ENCODE data around the gene ADGRB3. TPM values are rescaled to one million over a fixed set of nuclear protein-coding genes. Genes with fewer than 3 reads are reported as not detected.

Gene ADGRB3
- total and polyA plus RNA-seq, 2 donors (not counting 1 experiment from before 2014, with no cell fraction given) = not detected

GRCh38 chr6:68724060-68724459, 89.0 kb downstream of the ADGRB3 start:
- CTCF ChIA-PET = no interaction called here
- DNase-seq = no peak
- H2AFZ ChIP-seq (ENCODE audit: insufficient read depth, low read depth, low read length, poor library complexity, severe bottlenecking) = no peak overlapping the region
- Mint-ChIP-seq H3K27me3 (no peaks in the 10 kb centered on the region), H3K4me3 (no peak overlapping the region), H3K27ac (no peak overlapping the region), H3K4me1 (no peaks in the 10 kb centered on the region), H3K9me3 (ENCODE audit: insufficient read depth) (no peaks in the 10 kb centered on the region)
- H3K36me3 ChIP-seq (replicated peaks in 1 of 2; ENCODE audit: control extremely low read depth in 1 of 2, control insufficient read depth in 1 of 2, extremely low read depth in 1 of 2, insufficient read depth in 2 of 2, low read length in 1 of 2) = no peaks in the 10 kb centered on the region
- no peaks in the 10 kb centered on the region for H3K27me3 ChIP-seq (replicated peaks in 1 of 4; ENCODE audit: control extremely low read depth in 1 of 4, control insufficient read depth in 3 of 4, insufficient read depth in 4 of 4, low read length in 3 of 4)
- WGBS (ENCODE audit: insufficient coverage) = no CpG with 5 or more reads among the region's 2 CpGs
- no peak overlapping the region for H3K4me3 ChIP-seq (ENCODE audit: control extremely low read depth in 1 of 5, extremely low read depth in 1 of 5, insufficient read depth in 1 of 5, low read depth in 2 of 5, low read length in 4 of 5)
- no peaks in the 10 kb centered on the region for H3K4me1 ChIP-seq (ENCODE audit: control insufficient read depth in 2 of 2, insufficient read depth in 2 of 2, low read length in 2 of 2)
- H3K9me3 ChIP-seq (ENCODE audit: control extremely low read depth in 1 of 3, control insufficient read depth in 2 of 3, insufficient read depth in 1 of 3, low read length in 2 of 3) = no peaks in the 10 kb centered on the region
- POLR2A ChIA-PET = no interaction called here
- no peaks in the 10 kb centered on the region for H4K20me1 ChIP-seq (ENCODE audit: control insufficient read depth, insufficient read depth, low read length, poor library complexity, severe bottlenecking)
- no peak overlapping the region for H3K27ac ChIP-seq (ENCODE audit: low read length in 2 of 2)
- H3K9ac ChIP-seq (ENCODE audit: low read length) = no peak overlapping the region
- no peaks in the 10 kb centered on the region for H3K79me2 ChIP-seq (ENCODE audit: control insufficient read depth, insufficient read depth, low read length)
- no peak for TF ChIP-seq EZH2 (IDR thresholded peaks at IDR 0.05; ENCODE audit: borderline replicate concordance, insufficient read depth, low read depth, low read length, poor library complexity, severe bottlenecking)
- TF ChIP-seq, protein P1, sequence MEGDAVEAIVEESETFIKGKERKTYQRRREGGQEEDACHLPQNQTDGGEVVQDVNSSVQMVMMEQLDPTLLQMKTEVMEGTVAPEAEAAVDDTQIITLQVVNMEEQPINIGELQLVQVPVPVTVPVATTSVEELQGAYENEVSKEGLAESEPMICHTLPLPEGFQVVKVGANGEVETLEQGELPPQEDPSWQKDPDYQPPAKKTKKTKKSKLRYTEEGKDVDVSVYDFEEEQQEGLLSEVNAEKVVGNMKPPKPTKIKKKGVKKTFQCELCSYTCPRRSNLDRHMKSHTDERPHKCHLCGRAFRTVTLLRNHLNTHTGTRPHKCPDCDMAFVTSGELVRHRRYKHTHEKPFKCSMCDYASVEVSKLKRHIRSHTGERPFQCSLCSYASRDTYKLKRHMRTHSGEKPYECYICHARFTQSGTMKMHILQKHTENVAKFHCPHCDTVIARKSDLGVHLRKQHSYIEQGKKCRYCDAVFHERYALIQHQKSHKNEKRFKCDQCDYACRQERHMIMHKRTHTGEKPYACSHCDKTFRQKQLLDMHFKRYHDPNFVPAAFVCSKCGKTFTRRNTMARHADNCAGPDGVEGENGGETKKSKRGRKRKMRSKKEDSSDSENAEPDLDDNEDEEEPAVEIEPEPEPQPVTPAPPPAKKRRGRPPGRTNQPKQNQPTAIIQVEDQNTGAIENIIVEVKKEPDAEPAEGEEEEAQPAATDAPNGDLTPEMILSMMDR (IDR thresholded peaks at IDR 0.05) = no peak
- intact Hi-C loops (cut with micrococcal nuclease) = no loop called here
- H3K4me2 ChIP-seq (replicated peaks; ENCODE audit: low read depth, low read length, poor library complexity, severe bottlenecking) = no peak overlapping the region
- no peak for ATAC-seq (ENCODE audit: low read depth)

DNA sequence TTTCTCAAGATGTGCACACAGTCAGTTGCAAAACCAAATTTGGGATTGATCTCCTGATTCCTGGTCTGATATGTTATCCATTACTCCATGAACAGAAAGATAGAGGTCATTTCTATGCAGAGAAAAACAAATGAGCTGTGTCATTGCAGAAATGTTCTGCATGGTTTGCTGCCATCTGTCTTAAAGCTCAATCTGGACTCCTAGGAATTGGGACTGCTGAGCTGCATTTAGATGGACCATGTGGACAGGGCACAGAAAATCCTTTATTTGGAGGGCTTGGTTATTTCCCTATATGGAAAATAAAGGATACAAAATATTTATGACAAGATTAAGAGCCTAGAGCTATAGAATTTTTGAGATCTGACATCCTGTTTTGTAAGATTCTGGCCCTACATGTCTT, 91.3 kb downstream of the ADGRB3 start:
- CTCF ChIA-PET = no interaction called here
- H3K4me2 ChIP-seq (replicated peaks; ENCODE audit: low read depth, low read length, poor library complexity, severe bottlenecking) = no peak overlapping the region
- no peaks in the 10 kb centered on the region for H3K4me1 ChIP-seq (ENCODE audit: control insufficient read depth in 2 of 2, insufficient read depth in 2 of 2, low read length in 2 of 2)
- Mint-ChIP-seq H3K4me3 (no peak overlapping the region), H3K27ac (no peak overlapping the region), H3K9me3 (ENCODE audit: insufficient read depth) (no peaks in the 10 kb centered on the region), H3K27me3 (no peaks in the 10 kb centered on the region), H3K4me1 (no peaks in the 10 kb centered on the region)
- intact Hi-C loops (cut with micrococcal nuclease) = no loop called here
- no peak overlapping the region for H3K9ac ChIP-seq (ENCODE audit: low read length)
- H3K27me3 ChIP-seq (replicated peaks in 1 of 4; ENCODE audit: control extremely low read depth in 1 of 4, control insufficient read depth in 3 of 4, insufficient read depth in 4 of 4, low read length in 3 of 4) = no peaks in the 10 kb centered on the region
- no peak overlapping the region for H3K27ac ChIP-seq (ENCODE audit: low read length in 2 of 2)
- POLR2A ChIA-PET = no interaction called here
- H3K36me3 ChIP-seq (replicated peaks in 1 of 2; ENCODE audit: control extremely low read depth in 1 of 2, control insufficient read depth in 1 of 2, extremely low read depth in 1 of 2, insufficient read depth in 2 of 2, low read length in 1 of 2) = no peaks in the 10 kb centered on the region
- no peaks in the 10 kb centered on the region for H3K9me3 ChIP-seq (ENCODE audit: control extremely low read depth in 1 of 3, control insufficient read depth in 2 of 3, insufficient read depth in 1 of 3, low read length in 2 of 3)
- no peak overlapping the region for H3K4me3 ChIP-seq (ENCODE audit: control extremely low read depth in 1 of 5, extremely low read depth in 1 of 5, insufficient read depth in 1 of 5, low read depth in 2 of 5, low read length in 4 of 5)
- H3K79me2 ChIP-seq (ENCODE audit: control insufficient read depth, insufficient read depth, low read length) = no peaks in the 10 kb centered on the region
- DNase-seq (no peak), ATAC-seq (ENCODE audit: low read depth) (no peak)
- H2AFZ ChIP-seq (ENCODE audit: insufficient read depth, low read depth, low read length, poor library complexity, severe bottlenecking) = no peak overlapping the region
- no peak for TF ChIP-seq EZH2 (IDR thresholded peaks at IDR 0.05; ENCODE audit: borderline replicate concordance, insufficient read depth, low read depth, low read length, poor library complexity, severe bottlenecking)
- TF ChIP-seq, protein P1 (IDR thresholded peaks at IDR 0.05) = no peak
- H4K20me1 ChIP-seq (ENCODE audit: control insufficient read depth, insufficient read depth, low read length, poor library complexity, severe bottlenecking) = no peaks in the 10 kb centered on the region
